HUES6 (cell line): ENCODE measurements around the gene BRF1.
A peak's percentile ranks its signal among the peaks of the same experiment; 100 is the strongest.

Experiments used
- H3K27ac ChIP-seq: 2 replicates; pipeline ENCODE4 v1.7.0; 2013; ENCODE audit warnings: low read depth, mild to moderate bottlenecking, low read length, inconsistent platforms
- H3K27me3 ChIP-seq: 2 replicates; pipeline ENCODE4 v1.6.1; 2013; ENCODE audit warnings: low read length; ENCODE audit not compliant: control insufficient read depth, insufficient read depth
- H3K36me3 ChIP-seq: 2 replicates; pipeline ENCODE4 v1.6.1; 2013; ENCODE audit warnings: low read length; ENCODE audit not compliant: control insufficient read depth, insufficient read depth
- H3K4me1 ChIP-seq: 2 replicates; pipeline ENCODE4 v1.6.1; 2013; ENCODE audit warnings: low read length; ENCODE audit not compliant: control insufficient read depth, insufficient read depth
- H3K4me3 ChIP-seq: 2 replicates; pipeline ENCODE4 v1.5.1; 2013; ENCODE audit warnings: low read depth, low read length
- H3K9ac ChIP-seq: one replicate; pipeline ENCODE4 v1.6.1; 2013; ENCODE audit warnings: mild to moderate bottlenecking, low read length
- H3K9me3 ChIP-seq: 2 replicates; pipeline ENCODE4 v1.6.1; 2013; ENCODE audit warnings: low read depth, low read length; ENCODE audit not compliant: control insufficient read depth, insufficient read depth

BRF1 gene

GRCh38 chr14:105199093-105199492 lies 101.7 kb downstream of the BRF1 start:
- Histone ChIP-seq H3K27me3 (peaks cover 27% of the 10 kb centered on the region), H3K27ac (no peak overlapping the region), H3K4me1 (peaks cover 16% of the 10 kb centered on the region)

GRCh38 chr14:105198588-105198987 lies 102.2 kb downstream of the BRF1 start:
- H3K4me3 ChIP-seq, result no peak overlapping the region
- H3K27me3 ChIP-seq, result peaks cover 32% of the 10 kb centered on the region
- H3K9me3 ChIP-seq, result no peaks in the 10 kb centered on the region
- no peaks in the 10 kb centered on the region for H3K36me3 ChIP-seq
- no peak overlapping the region for H3K27ac ChIP-seq
- no peak overlapping the region for H3K9ac ChIP-seq
- H3K4me1 ChIP-seq, result peaks cover 18% of the 10 kb centered on the region

More at GRCh38 chr14:105199093-105199492, 101.7 kb downstream of the BRF1 start:
- Histone ChIP-seq H3K9ac (no peak overlapping the region), H3K36me3 (no peaks in the 10 kb centered on the region), H3K4me3 (no peak overlapping the region), H3K9me3 (no peaks in the 10 kb centered on the region)

DNA sequence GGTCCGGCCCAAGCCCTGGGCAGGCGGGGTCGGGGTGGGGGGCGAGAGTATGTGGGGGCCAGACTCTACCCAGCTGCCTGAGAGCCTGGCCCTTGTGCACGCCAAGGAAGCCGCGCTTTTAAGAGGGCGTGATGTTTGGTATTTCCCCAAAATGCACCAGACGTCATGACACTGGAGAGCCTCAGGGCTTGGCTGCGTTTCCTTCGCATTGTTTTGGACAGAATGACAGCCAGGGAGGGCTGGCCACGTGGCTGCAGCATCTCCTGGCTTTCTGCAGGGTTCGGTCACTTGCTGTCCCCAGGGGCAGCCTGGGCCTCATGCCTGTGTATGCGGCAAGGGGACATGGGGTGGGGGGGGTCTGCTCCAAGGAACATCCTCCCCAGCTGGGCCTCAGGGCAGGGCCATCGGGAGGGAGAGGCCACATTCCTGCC lies 103.6 kb downstream of the BRF1 start:
- Histone ChIP-seq H3K27me3 (peaks cover 36% of the 10 kb centered on the region), H3K9me3 (no peaks in the 10 kb centered on the region), H3K4me1 (peaks cover 23% of the 10 kb centered on the region), H3K27ac (no peak overlapping the region), H3K36me3 (no peaks in the 10 kb centered on the region), H3K4me3 (no peak overlapping the region), H3K9ac (no peak overlapping the region)

DNA sequence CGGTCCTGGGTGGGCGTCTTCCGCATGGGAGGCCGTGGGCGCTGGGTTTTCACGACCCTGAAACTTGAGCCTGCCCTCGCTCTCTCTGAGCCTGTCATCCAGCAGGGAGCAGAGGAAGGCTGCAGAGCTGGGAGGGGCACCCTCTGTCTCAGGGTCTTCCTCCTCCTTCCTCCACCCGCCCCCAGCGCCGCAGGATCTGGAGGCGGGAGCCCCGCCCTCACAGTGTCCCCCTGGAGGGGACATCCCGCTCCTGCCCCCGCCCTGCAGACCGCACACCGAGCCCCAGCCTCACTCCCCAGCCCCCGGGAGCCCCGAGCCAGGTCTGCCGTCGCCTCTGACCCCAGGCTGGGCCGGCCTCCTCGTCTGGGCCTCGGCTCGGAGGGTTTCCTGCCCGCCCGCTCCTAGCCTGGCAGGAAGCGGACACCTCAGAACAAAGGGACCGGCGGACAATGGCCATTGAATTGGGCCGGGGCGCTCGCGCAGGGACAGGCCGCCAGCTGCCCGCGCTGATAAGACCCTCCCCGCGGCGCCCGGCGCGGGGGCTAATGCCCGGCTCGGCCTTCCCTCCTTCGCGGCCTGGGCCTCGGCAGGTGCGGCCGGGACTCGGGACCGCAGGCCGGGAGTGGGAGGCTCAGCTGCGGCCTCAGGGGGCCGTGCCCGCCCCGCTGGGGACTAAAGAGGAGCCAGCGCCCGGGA lies 104.4 kb downstream of the BRF1 start:
- H3K27ac ChIP-seq, result no peak overlapping the region

GRCh38 chr14:105195522-105196264 lies 105.1 kb downstream of the BRF1 start:
- no peak overlapping the region for H3K27ac ChIP-seq
- peaks cover 23% of the 10 kb centered on the region for H3K4me1 ChIP-seq
- peak overlapping the region; percentile 54 for H3K4me3 ChIP-seq
- no peaks in the 10 kb centered on the region for H3K9me3 ChIP-seq
- no peak overlapping the region for H3K9ac ChIP-seq
- H3K36me3 ChIP-seq, result no peaks in the 10 kb centered on the region
- H3K27me3 ChIP-seq, result peaks cover 36% of the 10 kb centered on the region

More for the DNA sequence above, 104.4 kb downstream of the BRF1 start:
- H3K9me3 ChIP-seq, result no peaks in the 10 kb centered on the region
- peaks cover 23% of the 10 kb centered on the region for H3K4me1 ChIP-seq
- H3K36me3 ChIP-seq, result no peaks in the 10 kb centered on the region
- peak overlapping the region; percentile 13 for H3K9ac ChIP-seq
- H3K27me3 ChIP-seq, result peaks cover 36% of the 10 kb centered on the region
- H3K4me3 ChIP-seq, result peak overlapping the region; percentile 54

- Histone ChIP-seq H3K27ac (no peak overlapping the region), H3K27me3 (peaks cover 36% of the 10 kb centered on the region), H3K9ac (no peak overlapping the region), H3K4me3 (no peak overlapping the region), H3K9me3 (no peaks in the 10 kb centered on the region), H3K36me3 (no peaks in the 10 kb centered on the region), H3K4me1 (peaks cover 23% of the 10 kb centered on the region)
Measured at GRCh38 chr14:105195051-105195450, 105.8 kb downstream of the BRF1 start.

DNA sequence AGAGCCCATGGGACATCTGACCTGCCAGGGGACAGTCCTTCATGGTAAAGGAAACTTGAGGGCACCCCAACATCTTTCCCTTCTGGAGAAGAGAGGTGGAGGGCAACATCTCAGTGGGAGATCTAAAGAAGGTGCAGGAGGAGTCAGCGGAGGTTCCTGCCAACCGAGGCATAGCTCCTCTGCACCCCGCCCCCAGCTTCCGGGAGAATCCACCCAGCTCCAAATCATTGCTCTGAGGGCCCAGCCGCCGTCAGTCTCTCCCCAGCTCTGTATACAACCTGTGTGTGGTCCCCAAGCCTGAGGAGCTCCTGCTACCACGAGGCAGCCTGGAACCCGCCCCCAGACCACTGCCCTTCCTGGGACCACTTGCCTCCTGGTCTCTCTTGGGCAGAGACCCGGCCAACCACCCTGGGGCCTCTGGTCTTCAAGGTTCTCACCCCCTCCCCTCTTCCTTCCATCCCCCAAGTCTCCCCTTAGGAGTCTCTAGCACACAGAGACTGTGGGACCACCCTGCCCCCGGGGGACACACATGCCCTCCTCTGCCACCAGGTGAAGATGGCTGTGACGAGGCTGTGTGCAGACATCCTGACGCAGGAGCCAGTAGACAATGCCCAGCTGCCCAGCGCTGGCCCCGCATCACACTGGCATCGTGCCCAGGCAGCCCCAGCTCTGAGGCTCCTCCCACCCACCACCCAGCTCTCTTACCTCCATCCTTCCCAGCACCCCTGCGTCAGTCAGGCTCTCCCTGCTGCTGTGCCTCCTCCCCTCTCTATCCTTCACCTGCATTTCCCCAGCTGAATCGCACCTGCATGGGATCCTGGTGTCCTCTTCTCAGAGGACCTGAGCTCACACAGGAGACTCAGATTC lies 106.7 kb downstream of the BRF1 start:
- H3K9ac ChIP-seq, result no peak overlapping the region
- no peak overlapping the region for H3K27ac ChIP-seq
- H3K27me3 ChIP-seq, result peaks cover 36% of the 10 kb centered on the region

GRCh38 chr14:105192866-105193731 lies 107.7 kb downstream of the BRF1 start:
- H3K4me3 ChIP-seq, result no peak overlapping the region
- peaks cover 20% of the 10 kb centered on the region for H3K4me1 ChIP-seq
- peaks cover 31% of the 10 kb centered on the region for H3K27me3 ChIP-seq
- H3K9me3 ChIP-seq, result peaks cover 7% of the 10 kb centered on the region
- H3K36me3 ChIP-seq, result no peaks in the 10 kb centered on the region
- H3K9ac ChIP-seq, result no peak overlapping the region
- H3K27ac ChIP-seq, result no peak overlapping the region

More for the DNA sequence above, 106.7 kb downstream of the BRF1 start:
- Histone ChIP-seq H3K4me1 (peaks cover 23% of the 10 kb centered on the region), H3K36me3 (no peaks in the 10 kb centered on the region), H3K4me3 (no peak overlapping the region), H3K9me3 (no peaks in the 10 kb centered on the region)

DNA sequence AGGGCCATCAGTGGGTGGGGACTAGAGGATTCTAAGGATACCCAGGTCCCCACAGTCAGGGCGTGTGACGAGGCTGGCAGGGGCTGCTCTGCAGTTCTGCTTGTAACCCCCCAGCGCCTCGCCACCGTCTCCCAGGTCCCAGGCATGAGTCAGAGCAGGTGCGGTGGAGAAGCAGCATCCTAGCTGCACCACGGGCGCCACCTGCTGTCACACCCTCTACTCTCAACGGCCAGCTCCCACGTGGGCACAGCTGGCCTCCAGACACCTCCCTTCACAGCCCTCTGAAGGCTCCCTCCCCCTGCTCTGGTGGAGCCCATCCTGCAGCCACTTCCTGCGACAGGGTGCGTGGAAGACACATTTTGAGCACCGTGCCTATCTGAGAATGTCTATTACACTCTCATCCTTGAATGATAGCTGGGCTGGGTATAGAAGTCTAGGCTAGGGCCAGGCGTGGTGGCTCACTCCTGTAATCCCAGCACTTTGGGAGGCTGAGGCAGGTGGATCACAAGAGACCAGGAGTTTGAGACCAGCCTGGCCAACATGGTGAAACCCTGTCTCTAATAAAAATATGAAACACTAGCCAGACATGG lies 112.8 kb downstream of the BRF1 start:
- Histone ChIP-seq H3K36me3 (no peaks in the 10 kb centered on the region), H3K9me3 (peaks cover 13% of the 10 kb centered on the region), H3K27ac (no peak overlapping the region), H3K4me3 (no peak overlapping the region), H3K4me1 (peaks cover 3% of the 10 kb centered on the region; the same call in 1 of the 2 replicates), H3K9ac (no peak overlapping the region), H3K27me3 (peaks cover 17% of the 10 kb centered on the region)

DNA sequence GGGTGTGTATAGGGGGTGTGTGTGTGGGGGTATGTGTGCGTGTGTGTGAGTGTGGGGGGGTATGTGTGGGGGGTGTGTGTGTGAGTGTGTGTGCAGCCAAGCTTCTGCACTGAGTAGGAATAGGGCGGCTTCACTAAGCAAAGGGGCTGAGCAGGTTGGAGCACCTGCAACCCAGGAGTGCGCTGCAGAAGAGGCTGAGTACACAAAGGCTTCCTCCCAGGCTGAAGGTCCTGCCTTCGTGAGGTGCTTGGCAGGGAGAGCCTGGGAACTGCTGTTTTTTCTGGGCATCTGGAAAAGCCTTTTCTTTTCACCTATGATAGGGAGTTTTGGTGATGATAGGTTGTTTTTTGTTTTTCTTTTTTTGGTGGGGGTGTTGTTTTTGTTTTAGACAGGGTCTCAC lies 113.7 kb downstream of the BRF1 start:
- Histone ChIP-seq H3K9me3 (peaks cover 13% of the 10 kb centered on the region), H3K4me3 (no peak overlapping the region), H3K27ac (no peak overlapping the region), H3K27me3 (peaks cover 26% of the 10 kb centered on the region), H3K9ac (no peak overlapping the region), H3K36me3 (no peaks in the 10 kb centered on the region), H3K4me1 (no peaks in the 10 kb centered on the region)
